Thoracic aorta (tissue), 2 donors: ENCODE data around the gene AK1. TPM values are rescaled to one million over a fixed set of nuclear protein-coding genes. Genes with fewer than 3 reads are reported as not detected.

Experiments used
- ATAC-seq: fragments of 150-250 bp; one replicate; pipeline ENCODE4 v1.8.0; 2017; ENCODE audit warnings: low read depth; ENCODE audit not compliant: insufficient number of reproducible peaks, low FRiP score
- DNase-seq: peaks from one replicate; pipeline ENCODE4 v3.0.0-alpha.2; 2020; ENCODE audit warnings: low spot score
- H3K27ac ChIP-seq, 2 donors: fragments of 200-600 bp; sonication (generic); 1 replicate in 1 of 2; 2 replicates in 1 of 2; pipeline ENCODE4 v1.5.1; 2016; ENCODE audit warnings: mild to moderate bottlenecking in 2 of 2, moderate library complexity in 2 of 2
- H3K27me3 ChIP-seq: fragments of 200-600 bp; sonication (generic); replicated peaks from 2 replicates; pipeline ENCODE4 v1.6.0; 2016; ENCODE audit warnings: mild to moderate bottlenecking; ENCODE audit not compliant: insufficient read depth
- H3K36me3 ChIP-seq: fragments of 200-600 bp; sonication (generic); one replicate; pipeline ENCODE4 v1.5.1; 2016
- H3K4me1 ChIP-seq, 2 donors: fragments of 200-600 bp; sonication (generic); 1 replicate in 1 of 2; 2 replicates in 1 of 2; pipeline versions ENCODE4 v1.5.1 to v1.6.0; 2016; ENCODE audit warnings: low read depth in 2 of 2, mild to moderate bottlenecking in 1 of 2; ENCODE audit not compliant: control insufficient read depth in 1 of 2
- H3K4me3 ChIP-seq: fragments of 200-600 bp; sonication (generic); 2 replicates; pipeline ENCODE4 v1.5.1; 2016; ENCODE audit warnings: mild to moderate bottlenecking
- H3K9me3 ChIP-seq: fragments of 200-600 bp; sonication (generic); 2 replicates; pipeline ENCODE4 v1.5.1; 2016
- CTCF ChIP-seq: fragments of 200-600 bp; sonication (generic); IDR thresholded peaks from one replicate; pipeline ENCODE4 v1.5.1; 2019; ENCODE audit warnings: antibody characterized with exemption
- total RNA-seq, 2 donors: library from RNA; depleted of rRNA; stranded (reverse); fragments of >200 nt; gene quantifications; one replicate each; pipeline versions ENCODE4 v1.1.0 to v1.2.3, GENCODE V29; 2016

AK1 gene
- total RNA-seq, 2 donors from 2014 or later = 35.1 to 77.7 TPM

- Histone ChIP-seq H3K27me3 (no peaks in the 10 kb centered on the region), H3K4me3 (no peak overlapping the region), H3K4me1 (peaks cover 12 to 26% of the 10 kb centered on the region in 2 donors), H3K36me3 (peaks cover 8% of the 10 kb centered on the region), H3K27ac (no peak overlapping the region), H3K9me3 (no peaks in the 10 kb centered on the region)
- DNase-seq (no peak), ATAC-seq (no peak)
- no peak for TF ChIP-seq CTCF
Measured at GRCh38 chr9:127865645-127866464, 11.6 kb downstream of the AK1 start.

GRCh38 chr9:127863191-127863621 lies 14.3 kb downstream of the AK1 start:
- Histone ChIP-seq H3K27ac (peak overlapping the region; percentile 74 to 78), H3K36me3 (peaks cover 5% of the 10 kb centered on the region), H3K4me1 (peaks cover 30 to 47% of the 10 kb centered on the region in 2 donors), H3K27me3 (no peaks in the 10 kb centered on the region), H3K4me3 (no peak overlapping the region), H3K9me3 (no peaks in the 10 kb centered on the region)
- ATAC-seq = no peak
- DNase-seq = no peak
- TF ChIP-seq CTCF = no peak

- peaks cover 39 to 55% of the 10 kb centered on the region in 2 donors for H3K4me1 ChIP-seq
- H3K27ac ChIP-seq = peak overlapping the region; percentile 74 to 78
- no peaks in the 10 kb centered on the region for H3K36me3 ChIP-seq
- ATAC-seq (no peak), DNase-seq (no peak)
- H3K9me3 ChIP-seq = no peaks in the 10 kb centered on the region
- H3K27me3 ChIP-seq = no peaks in the 10 kb centered on the region
- H3K4me3 ChIP-seq = no peak overlapping the region
- TF ChIP-seq CTCF = no peak
Measured at GRCh38 chr9:127862075-127863011, 15.1 kb downstream of the AK1 start.

GRCh38 chr9:127860779-127861178 lies 16.7 kb downstream of the AK1 start:
- DNase-seq (no peak), ATAC-seq (no peak)
- no peak for TF ChIP-seq CTCF
- Histone ChIP-seq H3K9me3 (no peaks in the 10 kb centered on the region), H3K27ac (peak overlapping the region; percentile 63 to 95), H3K4me1 (peaks cover 40 to 71% of the 10 kb centered on the region in 2 donors), H3K27me3 (no peaks in the 10 kb centered on the region), H3K4me3 (no peak overlapping the region), H3K36me3 (no peaks in the 10 kb centered on the region)

GRCh38 chr9:127860260-127860659 lies 17.2 kb downstream of the AK1 start:
- Histone ChIP-seq H3K27me3 (no peaks in the 10 kb centered on the region), H3K27ac (peak overlapping the region; percentile 63 to 95), H3K4me3 (no peak overlapping the region), H3K9me3 (no peaks in the 10 kb centered on the region), H3K4me1 (peaks cover 40 to 76% of the 10 kb centered on the region in 2 donors), H3K36me3 (no peaks in the 10 kb centered on the region)
- TF ChIP-seq CTCF = no peak
- DNase-seq = no peak
- ATAC-seq = peak; percentile 17
